SK-N-SH treated with all-trans-retinoic acid at 6 μM for 48 hours (cell line): ENCODE measurements around the gene C1QTNF3.
"Not testable (repeated sequence)": the region's sequence is repeated elsewhere in the genome, so short reads cannot be mapped to it uniquely, and the experiment has no call there.

ENCODE experiments used
- ARNTL ChIP-seq: fragments of 450-650 bp; formaldehyde crosslinking; IDR thresholded peaks from 2 replicates; pipeline ENCODE4 v1.5.0; 2020; ENCODE audit warnings: low read depth, mild to moderate bottlenecking, moderate library complexity, borderline replicate concordance
- BACH2 ChIP-seq: fragments of 250-450 bp; sonication (Bioruptor Pico); IDR thresholded peaks from 2 replicates; pipeline ENCODE4 v1.9.0; 2021; ENCODE audit warnings: mild to moderate bottlenecking, borderline replicate concordance
- CREB5 ChIP-seq: fragments of 250-450 bp; sonication (Bioruptor Pico); IDR thresholded peaks from 2 replicates; pipeline ENCODE4 v1.5.1; 2020; ENCODE audit warnings: low read depth, mild to moderate bottlenecking, moderate library complexity
- ESRRG ChIP-seq: fragments of 250-450 bp; sonication (Bioruptor Pico); IDR thresholded peaks from 2 replicates; pipeline ENCODE4 v1.6.1; 2021; ENCODE audit warnings: mild to moderate bottlenecking
- GLIS3 ChIP-seq: fragments of 250-450 bp; sonication (Bioruptor Pico); IDR thresholded peaks from 2 replicates; pipeline ENCODE4 v1.5.0; 2020; ENCODE audit warnings: mild to moderate bottlenecking, moderate library complexity
- ISL1 ChIP-seq: fragments of 250-450 bp; sonication (Bioruptor Pico); IDR thresholded peaks from 2 replicates; pipeline ENCODE4 v2.1.2; 2022; ENCODE audit warnings: mild to moderate bottlenecking, moderate library complexity
- PATZ1 ChIP-seq: fragments of 250-450 bp; sonication (Bioruptor Pico); IDR thresholded peaks from 2 replicates; pipeline ENCODE4 v1.8.0; 2020; ENCODE audit warnings: mild to moderate bottlenecking, moderate library complexity, borderline replicate concordance
- PPARA ChIP-seq: fragments of 250-450 bp; sonication (Bioruptor Pico); IDR thresholded peaks from 2 replicates; pipeline ENCODE4 v1.5.0; 2020; ENCODE audit warnings: mild to moderate bottlenecking, borderline replicate concordance
- RARB ChIP-seq: fragments of 250-450 bp; sonication (Bioruptor Pico); IDR thresholded peaks from 2 replicates; pipeline ENCODE4 v1.8.0; 2021; ENCODE audit warnings: mild to moderate bottlenecking, moderate library complexity
- SNAI2 ChIP-seq: fragments of 250-450 bp; sonication (Bioruptor Pico); IDR thresholded peaks from 2 replicates; pipeline ENCODE4 v1.5.0; 2020; ENCODE audit warnings: mild to moderate bottlenecking, moderate library complexity
- TOX ChIP-seq: fragments of 250-450 bp; sonication (Bioruptor Pico); IDR thresholded peaks from 2 replicates; pipeline ENCODE4 v1.8.0; 2021; ENCODE audit warnings: mild to moderate bottlenecking, moderate library complexity, borderline replicate concordance
- ZFP3 ChIP-seq: fragments of 250-450 bp; sonication (Bioruptor Pico); IDR thresholded peaks from 2 replicates; pipeline ENCODE4 v1.5.0; 2020; ENCODE audit warnings: mild to moderate bottlenecking, moderate library complexity
- ZFP30 ChIP-seq: fragments of 450-650 bp; formaldehyde crosslinking; IDR thresholded peaks from 2 replicates; pipeline ENCODE4 v1.5.0; 2022; ENCODE audit warnings: mild to moderate bottlenecking, moderate library complexity
- ZNF8 ChIP-seq: fragments of 450-650 bp; formaldehyde crosslinking; IDR thresholded peaks from 2 replicates; pipeline ENCODE4 v1.5.0; 2020; ENCODE audit warnings: mild to moderate bottlenecking, moderate library complexity

- not testable (repeated sequence) for TF ChIP-seq PATZ1 (CRISPR knock-in tag); ISL1 (CRISPR knock-in tag); ESRRG (CRISPR knock-in tag); ZFP30; CREB5 (CRISPR knock-in tag); GLIS3 (CRISPR knock-in tag); PPARA (CRISPR knock-in tag); ZNF8 (CRISPR knock-in tag); RARB (CRISPR knock-in tag); TOX (CRISPR knock-in tag); ARNTL; SNAI2 (CRISPR knock-in tag); BACH2 (CRISPR knock-in tag); ZFP3 (CRISPR knock-in tag)
Measured at GRCh38 chr5:34030585-34030984, 12.4 kb downstream of the C1QTNF3 start.
